Parathyroid adenoma (tissue), 2 donors: ENCODE results near the gene FLAD1.

ENCODE experiments used
- H2AFZ ChIP-seq: fragments of 300-600 bp; sonication (generic); one replicate; pipeline ENCODE4 v1.7.0; 2017; ENCODE audit warnings: antibody characterized with exemption, mild to moderate bottlenecking
- H3K27ac ChIP-seq: fragments of 300-600 bp; sonication (generic); one replicate; pipeline ENCODE4 v1.7.0; 2017
- H3K27me3 ChIP-seq: fragments of 300-600 bp; sonication (generic); one replicate; pipeline ENCODE4 v1.7.0; 2017; ENCODE audit warnings: low read length; ENCODE audit not compliant: control insufficient read depth, insufficient read depth
- H3K36me3 ChIP-seq: fragments of 300-600 bp; sonication (generic); one replicate; pipeline ENCODE4 v1.7.0; 2017; ENCODE audit warnings: low read length; ENCODE audit not compliant: control insufficient read depth, insufficient read depth
- H3K4me1 ChIP-seq: fragments of 300-600 bp; sonication (generic); one replicate; pipeline ENCODE4 v1.7.0; 2017; ENCODE audit warnings: control low read depth
- H3K4me2 ChIP-seq: fragments of 300-600 bp; sonication (generic); one replicate; pipeline ENCODE4 v1.7.0; 2017; ENCODE audit warnings: low read length
- H3K4me3 ChIP-seq: fragments of 300-600 bp; sonication (generic); one replicate; pipeline ENCODE4 v1.7.0; 2017; ENCODE audit warnings: low read depth, low read length
- H3K79me2 ChIP-seq: fragments of 300-600 bp; sonication (generic); one replicate; pipeline ENCODE4 v1.7.0; 2017; ENCODE audit warnings: control low read depth
- H3K9ac ChIP-seq: fragments of 300-600 bp; sonication (generic); one replicate; pipeline ENCODE4 v1.7.0; 2017; ENCODE audit warnings: mild to moderate bottlenecking
- H3K9me3 ChIP-seq: fragments of 300-600 bp; sonication (generic); one replicate; pipeline ENCODE4 v1.7.0; 2017; ENCODE audit warnings: low read length; ENCODE audit not compliant: control insufficient read depth
- TF ChIP-seq, protein P1 (sequence below): fragments of 300-600 bp; sonication (generic); IDR thresholded peaks from one replicate; pipeline ENCODE4 v1.7.0; 2017; ENCODE audit warnings: antibody characterized with exemption, mild to moderate bottlenecking
- donor health status: primary hyperparathyroidism.

FLAD1 gene

DNA sequence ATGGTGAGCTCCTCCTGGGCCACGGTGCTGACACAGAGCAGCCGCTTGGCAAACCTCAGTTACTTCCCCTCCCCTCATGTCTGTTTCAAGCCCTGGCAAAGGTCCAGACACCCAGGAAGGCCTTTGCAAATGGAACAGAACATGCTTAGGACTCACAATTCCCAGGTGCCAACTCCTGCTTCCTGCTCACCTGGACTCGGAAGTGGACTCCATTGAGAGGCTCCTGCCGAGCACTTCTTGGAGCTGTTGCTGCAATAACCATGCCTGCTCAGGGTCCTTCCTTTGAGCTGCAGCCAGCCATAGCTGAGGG, 39.7 kb downstream of the FLAD1 start:
- H3K79me2 ChIP-seq, result no peaks in the 10 kb centered on the region

GRCh38 chr1:155023627-155024026, 40.5 kb downstream of the FLAD1 start:
- H3K4me2 ChIP-seq, result no peak overlapping the region
- H3K36me3 ChIP-seq, result no peaks in the 10 kb centered on the region
- H3K27me3 ChIP-seq, result no peaks in the 10 kb centered on the region
- H3K4me3 ChIP-seq, result no peak overlapping the region
- H3K4me1 ChIP-seq, result peaks cover 6% of the 10 kb centered on the region
- no peak overlapping the region for H3K27ac ChIP-seq
- no peaks in the 10 kb centered on the region for H3K79me2 ChIP-seq
- TF ChIP-seq, protein P1, sequence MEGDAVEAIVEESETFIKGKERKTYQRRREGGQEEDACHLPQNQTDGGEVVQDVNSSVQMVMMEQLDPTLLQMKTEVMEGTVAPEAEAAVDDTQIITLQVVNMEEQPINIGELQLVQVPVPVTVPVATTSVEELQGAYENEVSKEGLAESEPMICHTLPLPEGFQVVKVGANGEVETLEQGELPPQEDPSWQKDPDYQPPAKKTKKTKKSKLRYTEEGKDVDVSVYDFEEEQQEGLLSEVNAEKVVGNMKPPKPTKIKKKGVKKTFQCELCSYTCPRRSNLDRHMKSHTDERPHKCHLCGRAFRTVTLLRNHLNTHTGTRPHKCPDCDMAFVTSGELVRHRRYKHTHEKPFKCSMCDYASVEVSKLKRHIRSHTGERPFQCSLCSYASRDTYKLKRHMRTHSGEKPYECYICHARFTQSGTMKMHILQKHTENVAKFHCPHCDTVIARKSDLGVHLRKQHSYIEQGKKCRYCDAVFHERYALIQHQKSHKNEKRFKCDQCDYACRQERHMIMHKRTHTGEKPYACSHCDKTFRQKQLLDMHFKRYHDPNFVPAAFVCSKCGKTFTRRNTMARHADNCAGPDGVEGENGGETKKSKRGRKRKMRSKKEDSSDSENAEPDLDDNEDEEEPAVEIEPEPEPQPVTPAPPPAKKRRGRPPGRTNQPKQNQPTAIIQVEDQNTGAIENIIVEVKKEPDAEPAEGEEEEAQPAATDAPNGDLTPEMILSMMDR, result no peak
- H3K9ac ChIP-seq, result no peak overlapping the region
- H3K9me3 ChIP-seq, result no peaks in the 10 kb centered on the region
- no peak overlapping the region for H2AFZ ChIP-seq

More for the DNA sequence above, 39.7 kb downstream of the FLAD1 start:
- Histone ChIP-seq H3K9ac (no peak overlapping the region), H3K4me2 (no peak overlapping the region), H2AFZ (no peak overlapping the region), H3K36me3 (no peaks in the 10 kb centered on the region), H3K4me1 (peaks cover 6% of the 10 kb centered on the region), H3K9me3 (no peaks in the 10 kb centered on the region), H3K4me3 (no peak overlapping the region), H3K27ac (no peak overlapping the region), H3K27me3 (no peaks in the 10 kb centered on the region)
- TF ChIP-seq, protein P1, result no peak

DNA sequence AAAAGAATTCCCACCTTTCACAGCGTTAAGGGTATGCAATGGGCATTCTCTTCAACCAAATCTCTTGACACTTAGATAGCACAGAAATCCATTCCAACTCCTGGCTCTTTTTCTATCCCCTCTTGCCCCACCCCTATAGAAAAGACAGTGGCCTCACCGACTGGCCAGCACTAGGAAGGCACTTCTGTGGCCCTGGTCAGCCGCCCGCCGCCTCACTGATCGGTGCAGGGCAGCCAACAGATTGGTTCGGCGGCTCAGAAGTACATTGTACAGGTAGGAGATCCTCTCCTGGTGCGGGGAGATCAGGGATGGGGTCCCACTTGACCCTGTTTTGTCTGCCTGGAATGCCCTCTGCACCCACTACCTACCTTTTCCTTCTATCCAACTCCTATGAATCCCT, 41.2 kb downstream of the FLAD1 start:
- TF ChIP-seq, protein P1, result no peak
- Histone ChIP-seq H3K4me3 (no peak overlapping the region), H3K79me2 (no peaks in the 10 kb centered on the region), H3K4me1 (no peaks in the 10 kb centered on the region), H3K9ac (no peak overlapping the region), H3K27ac (no peak overlapping the region), H3K9me3 (no peaks in the 10 kb centered on the region), H2AFZ (no peak overlapping the region), H3K27me3 (no peaks in the 10 kb centered on the region), H3K36me3 (no peaks in the 10 kb centered on the region), H3K4me2 (no peak overlapping the region)

GRCh38 chr1:155026154-155026553, 43.0 kb downstream of the FLAD1 start:
- H3K79me2 ChIP-seq, result no peaks in the 10 kb centered on the region
- H3K4me3 ChIP-seq, result no peak overlapping the region

DNA sequence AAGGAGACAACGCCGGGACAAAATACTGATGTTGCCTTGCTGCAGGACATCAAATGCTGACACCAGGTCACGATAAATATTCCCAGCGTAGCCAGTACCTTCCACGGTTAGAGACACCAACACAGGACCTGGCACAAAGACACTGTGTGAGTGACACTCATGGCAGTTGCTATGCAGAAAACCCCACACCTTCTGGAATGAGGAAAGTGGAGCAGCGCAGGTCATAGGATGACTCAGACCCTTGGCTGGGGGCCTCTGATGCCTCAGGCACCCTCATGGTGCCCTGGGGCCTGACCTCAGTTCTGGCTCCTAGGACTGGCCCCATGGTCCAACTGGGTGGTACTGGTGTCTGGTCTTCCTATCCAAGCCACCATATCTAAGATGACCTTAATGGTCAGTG, 43.4 kb downstream of the FLAD1 start:
- no peak overlapping the region for H3K27ac ChIP-seq
- no peaks in the 10 kb centered on the region for H3K9me3 ChIP-seq
- no peaks in the 10 kb centered on the region for H3K4me1 ChIP-seq
- H3K4me2 ChIP-seq, result no peak overlapping the region
- no peak overlapping the region for H2AFZ ChIP-seq
- no peaks in the 10 kb centered on the region for H3K27me3 ChIP-seq
- H3K4me3 ChIP-seq, result no peak overlapping the region
- TF ChIP-seq, protein P1, result no peak
- H3K79me2 ChIP-seq, result no peaks in the 10 kb centered on the region
- H3K36me3 ChIP-seq, result no peaks in the 10 kb centered on the region
- H3K9ac ChIP-seq, result no peak overlapping the region

More at GRCh38 chr1:155026154-155026553, 43.0 kb downstream of the FLAD1 start:
- Histone ChIP-seq H3K9me3 (no peaks in the 10 kb centered on the region), H3K4me2 (no peak overlapping the region), H2AFZ (no peak overlapping the region), H3K36me3 (no peaks in the 10 kb centered on the region), H3K27ac (no peak overlapping the region), H3K27me3 (no peaks in the 10 kb centered on the region), H3K4me1 (no peaks in the 10 kb centered on the region), H3K9ac (no peak overlapping the region)
- TF ChIP-seq, protein P1, result no peak
